HG03064 (cell line): ENCODE results near the gene NAPB.

Experiments used
- ATAC-seq: cut with Tn5 transposase; IDR thresholded peaks from one replicate; pipeline ENCODE4 v1.9.1; 2021; ENCODE audit warnings: low read depth; ENCODE audit not compliant: unreplicated experiment

Gene NAPB

DNA sequence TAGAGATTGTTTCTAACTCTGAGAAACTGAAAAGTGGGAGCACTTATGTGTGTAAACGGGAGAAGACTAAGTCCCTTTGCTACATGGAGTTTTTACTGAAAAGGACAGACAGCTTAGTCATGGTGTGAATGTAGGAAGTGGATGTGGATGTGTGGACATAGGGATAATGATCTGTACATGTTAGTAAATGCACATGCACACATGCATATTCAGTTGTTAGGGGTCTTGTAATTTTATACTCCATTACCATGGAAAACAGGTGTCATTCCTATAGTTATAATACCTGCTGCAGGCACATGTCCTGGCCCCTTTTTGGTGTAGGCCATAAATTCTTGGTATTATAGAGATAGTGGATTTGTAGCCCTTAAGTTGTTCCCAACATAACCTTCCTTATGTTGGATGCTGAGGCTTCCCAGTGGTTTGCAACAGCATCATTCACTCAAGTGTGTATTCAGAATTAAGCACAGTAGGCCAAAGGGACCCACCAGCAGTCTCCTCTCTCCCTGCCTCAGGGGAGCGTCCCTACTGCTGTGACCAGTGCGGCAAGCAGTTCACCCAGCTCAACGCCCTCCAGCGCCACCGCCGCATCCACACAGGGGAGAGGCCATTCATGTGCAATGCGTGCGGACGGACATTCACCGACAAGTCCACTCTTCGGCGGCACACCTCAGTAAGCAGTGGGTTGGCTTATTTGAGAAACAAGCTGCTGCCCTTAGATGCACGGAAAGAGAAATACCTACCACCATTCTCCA is 52.0 kb downstream of the NAPB start:
- no peak for ATAC-seq

DNA sequence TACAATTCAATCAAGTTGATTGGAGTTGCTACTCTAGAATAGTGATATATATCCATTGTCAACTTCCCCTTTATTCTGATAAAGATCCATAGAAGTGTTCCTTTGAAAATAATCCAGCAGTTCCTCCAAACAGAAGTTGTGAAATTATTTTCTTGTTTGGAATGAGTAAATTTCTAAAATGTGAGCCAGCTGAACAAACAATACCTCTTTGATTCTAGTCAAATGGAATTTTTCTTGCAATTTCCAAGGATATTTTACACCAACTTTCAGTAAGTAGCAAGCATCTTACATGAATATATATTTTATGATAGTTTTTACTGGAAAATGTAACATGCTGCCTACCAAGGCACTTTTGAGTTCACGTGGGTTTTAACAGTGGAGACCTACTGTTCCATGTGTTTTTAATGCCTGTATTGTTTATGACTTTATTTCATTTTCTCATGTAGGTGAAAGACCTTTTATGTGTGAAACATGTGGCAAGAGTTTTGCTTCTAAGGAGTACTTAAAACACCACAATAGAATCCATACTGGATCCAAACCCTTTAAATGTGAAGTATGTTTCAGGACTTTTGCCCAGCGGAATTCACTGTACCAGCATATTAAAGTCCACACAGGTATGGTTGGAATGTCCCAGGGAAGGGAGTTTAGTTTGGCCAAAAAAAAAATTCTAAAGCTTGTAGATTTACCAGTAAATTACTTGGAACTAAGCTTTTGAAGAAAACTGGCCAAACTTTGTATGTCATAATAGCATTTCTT is 52.8 kb downstream of the NAPB start:
- ATAC-seq, result no peak

DNA sequence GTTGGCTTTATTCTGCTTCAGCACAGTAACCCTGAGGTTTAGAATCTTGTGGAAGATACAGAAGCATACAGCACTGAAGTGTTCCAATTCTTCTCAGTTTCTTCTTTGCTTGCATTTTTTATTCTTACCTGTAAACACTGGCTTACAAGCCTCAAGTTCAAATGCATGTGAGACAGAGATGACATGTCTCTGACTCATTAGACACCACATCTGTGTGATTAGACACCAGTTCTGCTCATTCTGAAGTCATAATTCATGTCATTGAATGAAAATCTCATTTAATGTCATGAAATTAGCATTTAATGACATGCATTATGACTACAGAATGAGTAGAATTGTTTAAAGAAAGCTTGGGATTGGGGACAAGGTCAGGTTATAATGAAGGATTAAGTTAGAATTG is 53.5 kb downstream of the NAPB start:
- no peak for ATAC-seq

DNA sequence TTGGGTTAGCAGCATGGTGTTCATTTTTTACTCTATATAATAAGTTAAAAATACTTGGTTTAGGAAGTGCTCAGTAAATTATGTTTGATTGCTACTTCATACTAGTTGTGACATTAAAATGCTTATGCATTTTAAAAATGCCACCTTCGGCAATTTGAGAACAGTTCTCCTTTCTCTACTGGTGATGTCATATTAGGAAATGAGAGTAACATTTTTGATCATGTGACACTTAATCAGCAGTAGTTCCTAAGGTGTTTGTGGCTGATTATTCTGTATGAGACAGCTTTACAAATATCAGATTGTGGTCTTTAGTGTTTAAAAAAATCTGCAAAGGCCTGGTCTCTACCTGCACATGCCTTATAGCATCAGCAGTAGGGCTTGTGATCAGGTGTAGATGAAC is 54.9 kb downstream of the NAPB start:
- no peak for ATAC-seq

DNA sequence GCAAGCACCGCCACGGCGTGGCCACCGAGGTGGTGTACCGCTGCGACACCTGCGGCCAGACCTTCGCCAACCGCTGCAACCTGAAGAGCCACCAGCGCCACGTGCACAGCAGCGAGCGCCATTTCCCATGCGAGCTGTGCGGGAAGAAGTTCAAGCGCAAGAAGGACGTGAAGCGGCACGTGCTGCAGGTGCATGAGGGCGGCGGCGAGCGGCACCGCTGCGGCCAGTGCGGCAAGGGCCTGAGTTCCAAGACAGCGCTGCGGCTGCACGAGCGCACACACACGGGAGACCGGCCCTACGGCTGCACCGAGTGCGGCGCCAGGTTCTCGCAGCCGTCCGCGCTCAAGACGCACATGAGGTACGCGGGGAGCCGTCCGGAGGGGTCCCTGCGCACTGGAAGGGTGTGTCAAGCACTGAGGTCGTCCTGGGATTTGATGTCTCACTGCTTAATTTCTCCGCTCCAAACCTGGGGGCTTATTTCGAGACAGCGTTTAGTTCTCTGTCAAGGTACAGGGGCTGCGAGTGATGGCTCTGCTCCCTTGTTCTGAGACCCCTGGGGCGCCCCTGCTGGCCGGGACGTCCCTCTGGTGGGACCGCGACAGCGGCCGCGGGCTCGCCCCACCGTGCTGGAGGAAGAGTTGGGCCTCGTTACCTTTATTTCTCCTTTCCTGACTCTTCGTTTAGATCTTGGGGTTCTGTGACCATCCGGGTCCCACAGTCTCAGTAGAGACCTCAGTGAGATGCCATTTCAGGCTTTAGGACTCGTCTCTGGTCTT is 55.7 kb downstream of the NAPB start:
- ATAC-seq, result no peak

DNA sequence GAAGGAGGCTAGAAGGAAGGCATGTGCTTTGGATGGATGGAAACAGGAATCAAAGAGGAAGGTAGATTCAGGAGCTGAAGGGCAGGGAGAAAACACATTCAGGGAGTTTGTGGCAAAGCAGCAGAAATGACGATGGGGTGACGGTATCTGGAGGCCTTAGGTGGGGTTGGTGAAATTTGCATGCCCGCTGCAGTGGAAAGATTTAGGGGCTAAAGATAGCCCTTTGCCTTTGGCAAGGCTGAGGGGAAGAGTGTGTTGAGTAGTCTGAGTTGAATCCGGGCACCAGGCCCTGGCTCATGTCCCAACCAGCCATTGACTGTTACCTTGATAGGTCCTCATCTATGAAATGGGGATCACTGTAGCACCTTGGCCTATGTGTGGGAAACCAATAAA is 58.0 kb downstream of the NAPB start:
- ATAC-seq, result no peak

DNA sequence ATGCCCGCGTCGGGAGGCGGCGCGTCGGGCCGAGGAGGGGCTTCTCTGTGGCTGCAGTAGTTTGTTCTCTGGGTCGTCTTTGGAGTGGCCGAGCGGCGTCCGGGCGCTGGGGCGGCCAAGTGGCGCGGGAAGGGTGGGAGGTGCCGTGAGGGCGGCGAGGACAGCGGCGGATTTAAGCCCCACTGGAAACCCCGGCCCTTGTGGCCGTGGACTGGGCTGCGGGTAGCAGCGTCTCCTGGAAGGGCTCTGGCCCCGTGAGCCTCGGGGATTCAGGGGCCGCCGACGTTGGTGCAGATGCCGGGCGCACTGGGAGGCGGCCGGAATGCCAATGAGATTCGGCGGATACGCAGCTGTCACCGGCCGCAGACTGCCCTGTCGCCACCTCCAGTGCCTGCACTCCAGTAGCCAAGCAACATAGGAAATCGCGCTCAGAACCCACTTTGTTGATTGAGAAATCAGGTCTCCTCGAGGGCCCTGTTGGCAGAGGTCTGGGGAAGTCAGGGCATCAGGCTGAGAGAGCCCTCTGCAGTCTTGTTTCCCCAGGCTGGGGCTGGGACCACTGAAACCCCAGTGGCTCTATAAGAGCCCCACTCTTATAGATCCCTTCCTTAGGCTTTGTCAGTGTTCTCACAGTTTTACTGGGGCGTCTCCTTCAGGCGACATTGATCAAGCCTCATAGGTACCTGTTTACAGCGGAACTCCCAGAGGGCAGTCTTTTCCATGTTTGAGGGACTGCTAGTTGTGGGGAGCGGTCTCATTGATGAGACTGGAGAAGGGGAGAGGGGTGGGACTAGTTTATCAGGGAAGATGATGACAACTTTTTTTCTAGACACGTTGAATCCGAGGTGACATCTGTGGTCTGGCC is 58.7 kb downstream of the NAPB start:
- peak; percentile 21 for ATAC-seq

DNA sequence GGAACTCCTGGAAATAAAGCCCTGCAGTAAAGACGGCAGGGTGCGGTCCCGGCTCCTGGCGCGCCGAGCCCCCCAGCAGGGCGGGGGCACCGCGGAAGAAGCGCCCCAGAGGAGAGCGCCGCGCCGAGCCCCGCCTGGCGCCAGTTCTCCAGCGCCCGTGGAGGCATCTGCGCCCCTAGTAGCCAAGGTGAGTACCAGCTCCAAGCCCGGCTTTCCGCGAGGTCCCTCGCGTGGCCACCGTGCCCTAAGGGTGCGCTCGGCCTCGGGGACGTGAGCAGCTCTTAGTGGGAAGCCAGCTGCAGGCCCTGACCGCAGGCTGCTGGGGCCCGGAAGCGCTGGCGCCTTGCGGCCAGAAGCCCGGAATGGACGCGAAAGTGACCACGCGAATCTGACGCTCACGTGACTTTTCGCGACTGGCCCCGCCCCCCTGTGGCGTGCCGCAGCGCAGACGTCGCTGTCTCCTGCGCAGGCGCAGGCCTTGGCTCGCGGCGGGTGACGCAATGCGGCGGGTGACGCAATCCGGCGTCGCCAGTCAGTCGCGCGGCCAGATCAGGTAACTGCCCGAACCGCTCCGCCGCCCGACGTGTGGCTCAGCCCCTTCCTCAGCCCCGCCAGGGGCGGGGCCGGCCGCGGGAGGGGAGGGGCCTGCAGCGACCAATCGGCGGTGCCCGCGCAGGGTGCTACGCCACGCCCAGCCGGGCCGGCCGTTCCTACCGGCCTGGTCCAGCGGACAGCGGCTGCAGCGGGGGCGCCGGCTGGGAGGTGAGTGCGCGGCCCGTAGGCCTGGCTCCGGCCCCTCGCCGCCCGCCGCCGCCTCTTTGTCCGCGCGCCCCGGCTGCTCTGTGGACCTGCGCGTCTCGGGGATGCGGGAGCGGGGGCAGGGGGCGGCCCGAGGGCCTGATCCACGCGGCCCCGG is 59.6 kb downstream of the NAPB start, which contains the start of gene GZF1:
GZF1 (plus strand) TSS at position 707 of the 916 bp plus-strand sequence. CDS start 2,202 bp downstream, outside the sequence.
- peak; percentile 65 for ATAC-seq

DNA sequence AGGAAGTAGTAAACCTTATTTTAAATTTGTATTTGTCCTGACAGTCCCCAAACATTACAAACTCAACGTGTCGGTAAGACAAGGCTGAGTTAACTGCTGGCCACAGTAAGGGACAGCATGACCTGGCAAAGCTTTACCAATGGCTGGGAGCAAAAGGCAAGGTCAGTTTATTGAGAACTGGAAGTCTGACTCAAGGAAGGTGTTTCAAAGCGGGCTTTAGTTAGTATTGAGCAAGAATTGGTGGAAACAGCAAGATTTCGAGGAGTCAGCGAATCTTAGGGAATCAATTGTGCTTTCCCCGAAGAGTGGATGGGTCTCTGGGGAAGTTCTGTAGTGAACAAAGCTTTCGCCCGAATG is 60.2 kb downstream of the NAPB start:
- no peak for ATAC-seq

DNA sequence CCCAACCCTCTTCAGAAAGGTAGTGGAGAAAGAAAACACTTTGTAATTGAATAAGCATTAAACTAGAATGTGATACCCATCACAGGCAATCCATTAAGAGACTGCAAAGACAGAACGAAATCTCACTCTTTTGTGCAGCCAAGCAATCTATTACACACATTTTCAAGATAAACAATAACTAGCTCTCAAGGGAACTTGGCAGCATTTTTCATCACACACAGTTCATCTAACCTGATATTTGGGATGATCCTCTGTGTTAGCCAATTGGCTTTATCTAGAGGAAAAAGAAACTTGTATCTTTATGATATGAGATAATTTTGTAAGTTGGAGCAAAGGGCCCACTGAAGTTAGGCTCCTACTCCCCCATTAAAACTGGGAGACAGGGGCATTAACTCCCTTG is 60.8 kb downstream of the NAPB start:
- ATAC-seq, result no peak

DNA sequence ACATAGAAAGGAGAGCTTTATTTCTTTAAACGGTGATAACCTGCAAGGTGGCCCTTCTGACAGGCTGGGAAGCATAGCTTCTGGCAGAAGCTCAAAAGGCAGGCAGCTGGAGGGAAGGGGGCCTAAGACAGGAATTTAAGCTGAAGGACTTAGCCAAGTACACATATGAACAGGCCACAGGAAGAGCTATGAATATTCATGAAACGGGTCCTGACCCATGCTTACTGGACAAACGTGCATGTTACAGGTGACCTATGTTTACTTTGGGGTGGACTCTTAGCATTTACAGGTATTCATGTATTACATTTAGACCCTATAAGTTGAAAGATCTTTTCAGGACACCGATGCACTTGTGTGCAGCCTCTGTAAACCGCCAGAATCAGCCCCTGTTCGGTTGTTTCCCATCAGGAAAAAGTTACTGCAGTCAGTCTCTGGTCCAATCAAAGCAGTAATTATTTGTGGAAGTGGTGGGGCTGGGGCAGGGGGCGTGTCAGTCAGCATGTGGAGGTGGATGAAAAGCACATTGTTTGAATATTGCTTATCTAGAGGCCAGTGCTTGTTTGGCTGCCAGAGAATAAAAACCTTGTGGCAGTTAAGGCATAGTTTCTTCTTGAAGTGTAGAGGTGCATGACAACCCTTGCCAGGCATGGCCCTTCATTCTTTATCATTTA is 62.2 kb downstream of the NAPB start:
- no peak for ATAC-seq

DNA sequence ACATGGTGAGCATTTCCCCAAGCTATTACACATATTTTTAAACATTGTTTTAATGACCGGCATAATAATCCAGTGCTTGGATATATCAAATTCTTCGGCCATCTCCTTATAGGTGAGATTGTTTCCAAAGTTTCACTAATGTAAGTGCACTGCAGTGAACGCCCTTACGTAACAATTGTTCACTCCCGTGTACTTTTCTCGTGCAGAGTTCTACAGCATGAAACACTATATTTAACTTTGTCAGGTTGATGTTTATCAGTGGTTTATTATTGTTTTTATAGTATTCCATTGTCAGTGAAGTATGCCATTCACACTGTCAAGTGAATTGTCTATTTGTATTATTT is 62.8 kb downstream of the NAPB start:
- ATAC-seq, result no peak

DNA sequence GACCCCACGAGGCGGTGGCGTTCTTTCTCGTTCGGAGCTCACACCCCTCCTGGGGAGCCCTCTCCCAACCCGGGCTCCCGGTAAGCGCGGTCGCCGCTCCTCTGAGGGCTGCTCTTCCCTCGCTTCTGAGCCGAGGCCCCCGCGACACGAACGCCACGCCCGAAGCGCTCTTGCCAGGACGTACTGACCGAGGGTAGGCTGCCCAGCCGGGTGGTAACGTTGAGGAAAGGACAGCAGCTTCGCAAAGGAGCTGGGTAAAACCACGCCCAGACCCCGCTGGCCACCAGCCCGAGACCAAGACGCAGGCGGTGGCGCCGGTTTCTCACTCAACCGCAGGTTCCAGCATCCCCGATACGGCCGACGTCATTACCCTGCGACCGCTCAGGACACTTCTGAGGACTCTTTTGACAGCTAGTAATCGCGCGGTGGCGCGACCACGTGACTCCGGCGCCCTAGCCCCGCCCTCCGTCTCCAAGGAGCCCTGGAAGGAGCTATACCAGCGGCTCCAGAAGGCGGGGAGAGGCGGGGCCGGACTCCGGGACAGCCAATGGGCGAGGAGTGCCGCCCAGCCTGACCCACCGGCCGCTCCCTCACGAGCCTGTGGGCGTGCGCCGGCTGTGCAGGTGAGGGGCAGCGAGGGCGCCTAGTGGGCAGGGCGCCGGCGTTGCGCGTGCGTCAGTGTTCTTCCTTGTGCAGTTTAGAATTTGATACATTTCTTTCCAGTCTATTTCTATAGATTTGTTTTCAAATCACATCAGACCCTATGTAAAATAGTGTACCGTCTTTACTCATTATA is 63.3 kb downstream of the NAPB start:
- peak; percentile 58 for ATAC-seq

DNA sequence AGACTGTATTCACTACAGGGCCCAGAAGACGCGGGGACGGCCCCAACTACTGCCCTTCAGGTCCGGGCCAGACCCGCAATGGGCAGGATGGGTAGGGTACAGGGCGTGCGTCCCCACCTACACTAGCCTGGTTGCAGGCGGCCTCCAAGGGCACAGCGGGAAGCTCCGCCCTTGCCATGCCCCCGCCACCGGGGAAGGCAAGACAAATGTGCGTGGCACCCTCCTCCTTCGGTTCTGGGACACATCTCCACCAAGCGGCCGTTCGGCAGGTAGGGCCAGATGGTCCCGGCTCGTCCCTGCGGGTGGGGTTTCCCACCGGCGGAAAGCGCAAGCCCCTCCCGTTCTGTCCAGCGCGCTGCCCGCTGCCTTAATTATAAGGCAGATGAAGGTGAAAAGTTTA is 65.1 kb downstream of the NAPB start:
- ATAC-seq, result no peak

DNA sequence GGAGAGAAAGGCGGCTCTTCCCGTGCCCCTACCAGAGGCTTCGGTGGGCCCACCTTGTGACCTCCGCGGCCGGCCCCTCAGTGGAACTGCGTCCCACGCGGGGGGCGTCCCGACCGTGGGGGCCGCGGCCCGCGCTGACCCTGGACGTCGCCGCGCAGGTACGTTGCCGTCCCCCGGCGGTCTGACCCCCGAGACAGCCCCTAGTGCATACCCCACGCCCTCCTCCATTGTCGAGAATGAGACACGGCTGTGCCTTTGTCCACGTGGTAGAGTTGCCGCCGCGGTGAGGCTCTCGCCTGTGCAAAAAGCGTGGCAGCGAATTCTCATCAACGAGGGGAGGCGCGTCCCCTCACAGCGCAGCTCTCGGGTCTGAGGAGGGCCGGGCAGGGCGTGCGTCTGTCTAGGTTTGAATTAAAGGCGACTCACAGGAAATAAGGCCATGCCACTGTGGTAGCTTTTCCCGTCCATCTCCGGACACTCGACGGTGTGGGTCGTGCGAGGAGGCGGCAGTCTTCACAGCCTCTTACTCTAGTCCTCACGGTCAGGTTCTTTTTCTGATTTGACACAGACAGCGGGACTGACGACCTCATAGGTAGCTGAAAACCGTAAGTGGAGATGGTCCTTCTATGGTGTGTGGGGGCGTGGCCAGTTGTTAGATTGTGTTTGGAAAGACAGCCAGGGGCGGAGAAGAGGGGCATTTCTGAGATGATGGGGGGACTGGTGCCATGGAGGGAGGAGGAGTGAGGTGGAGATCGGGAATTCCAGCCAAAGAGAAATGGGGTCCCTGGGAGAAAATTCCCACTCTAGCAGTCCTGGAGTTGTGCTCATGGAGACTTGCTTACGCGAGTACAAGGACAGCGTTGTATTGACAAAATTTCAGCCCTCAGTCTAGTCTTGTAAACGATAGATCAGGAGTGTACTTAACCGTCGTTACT is 70.1 kb downstream of the NAPB start:
- peak; percentile 15 for ATAC-seq

DNA sequence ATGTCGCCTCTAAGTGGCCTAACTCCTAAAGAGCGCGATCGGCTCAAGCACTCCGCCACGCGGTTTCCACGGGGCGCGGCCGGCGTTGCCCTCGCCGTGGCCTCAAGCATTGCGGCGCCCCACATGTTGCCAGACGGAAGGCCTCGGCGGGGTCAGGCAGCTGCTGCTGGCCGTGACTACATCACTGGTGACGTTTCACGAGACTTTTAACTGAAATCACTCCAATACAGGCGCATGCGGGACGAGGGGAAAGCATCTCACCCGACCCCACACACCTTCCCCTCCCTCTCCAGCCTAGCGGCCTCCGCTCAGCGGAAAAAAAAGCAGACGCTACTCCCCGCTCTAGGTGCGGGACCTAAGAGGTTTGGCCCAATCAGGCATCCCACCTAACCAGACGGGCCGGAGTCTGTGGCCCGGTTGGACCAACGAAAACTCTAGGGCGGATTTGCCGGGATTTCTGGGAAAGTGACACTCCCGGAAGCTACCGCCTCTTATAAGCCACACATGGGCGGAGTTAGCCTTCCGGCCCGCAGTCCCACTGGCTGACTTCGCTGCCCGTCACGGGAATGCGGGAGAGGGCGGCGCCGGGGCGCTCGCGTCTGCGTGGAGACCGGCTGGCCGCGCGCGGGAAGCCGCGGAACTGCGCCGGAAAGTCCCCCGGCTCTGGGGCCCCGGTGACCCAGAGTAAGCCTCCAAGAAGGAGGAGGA is 70.9 kb downstream of the NAPB start, which contains the start of gene NXT1:
NXT1 (plus strand) TSS at position 596 of the 708 bp plus-strand sequence. CDS start 3,251 bp downstream, outside the sequence.
- ATAC-seq, result peak; percentile 76
